Panc1 (cell line): ENCODE data around the gene MRPS27.

Experiments used
- POLR2AphosphoS5 ChIP-seq: IDR thresholded peaks from 2 replicates; pipeline ENCODE4 v1.6.1; 2012; ENCODE audit warnings: mild to moderate bottlenecking, low read depth, low read length, moderate library complexity
- REST ChIP-seq, 2 experiments: IDR thresholded peaks; 2 replicates each; pipeline ENCODE4 v1.6.1; 2011 to 2012; ENCODE audit warnings: low read depth in 2 of 2, control low read depth in 1 of 2, low read length in 1 of 2, mild to moderate bottlenecking in 1 of 2, moderate library complexity in 1 of 2; ENCODE audit not compliant: insufficient read depth in 1 of 2
- SIN3A ChIP-seq: IDR thresholded peaks from 2 replicates; pipeline ENCODE4 v1.6.1; 2012; ENCODE audit warnings: low read depth, mild to moderate bottlenecking, low read length, moderate library complexity, borderline replicate concordance; ENCODE audit not compliant: insufficient read depth
- TCF7L2 ChIP-seq: IDR thresholded peaks from 2 replicates; pipeline ENCODE4 v1.6.1; 2011; ENCODE audit warnings: mild to moderate bottlenecking, low read depth, low read length, inconsistent platforms
- TF ChIP-seq, protein P1 (sequence below): fragments of 450-650 bp; IDR thresholded peaks from 2 replicates; pipeline ENCODE4 v1.5.1; 2017; ENCODE audit warnings: mild to moderate bottlenecking

- TF ChIP-seq, protein P1, sequence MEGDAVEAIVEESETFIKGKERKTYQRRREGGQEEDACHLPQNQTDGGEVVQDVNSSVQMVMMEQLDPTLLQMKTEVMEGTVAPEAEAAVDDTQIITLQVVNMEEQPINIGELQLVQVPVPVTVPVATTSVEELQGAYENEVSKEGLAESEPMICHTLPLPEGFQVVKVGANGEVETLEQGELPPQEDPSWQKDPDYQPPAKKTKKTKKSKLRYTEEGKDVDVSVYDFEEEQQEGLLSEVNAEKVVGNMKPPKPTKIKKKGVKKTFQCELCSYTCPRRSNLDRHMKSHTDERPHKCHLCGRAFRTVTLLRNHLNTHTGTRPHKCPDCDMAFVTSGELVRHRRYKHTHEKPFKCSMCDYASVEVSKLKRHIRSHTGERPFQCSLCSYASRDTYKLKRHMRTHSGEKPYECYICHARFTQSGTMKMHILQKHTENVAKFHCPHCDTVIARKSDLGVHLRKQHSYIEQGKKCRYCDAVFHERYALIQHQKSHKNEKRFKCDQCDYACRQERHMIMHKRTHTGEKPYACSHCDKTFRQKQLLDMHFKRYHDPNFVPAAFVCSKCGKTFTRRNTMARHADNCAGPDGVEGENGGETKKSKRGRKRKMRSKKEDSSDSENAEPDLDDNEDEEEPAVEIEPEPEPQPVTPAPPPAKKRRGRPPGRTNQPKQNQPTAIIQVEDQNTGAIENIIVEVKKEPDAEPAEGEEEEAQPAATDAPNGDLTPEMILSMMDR = no peak
- no peak for TF ChIP-seq REST (IDR thresholded peaks at IDR 0.05; ENCODE audit: insufficient read depth in 1 of 2, low read depth in 2 of 2, low read length in 1 of 2)
- no peak for TF ChIP-seq TCF7L2
- TF ChIP-seq POLR2AphosphoS5 = no peak
- TF ChIP-seq SIN3A = no peak
These were observed 24.5 kb downstream of the MRPS27 start for GRCh38 chr5:72295539-72295938.
